Adrenal gland (tissue), 5 donors: Measurements from ENCODE around the gene ABCG1.

ENCODE experiments used
- CTCF ChIP-seq, 6 experiments: fragments of 450-650 bp in 4 of 6; fragments of 200-600 bp in 2 of 6; sonication (generic) in 1 of 6; IDR thresholded peaks; 1 replicate in 5 of 6; 2 replicates in 1 of 6; pipeline versions ENCODE4 v1.5.1 to v1.8.0; 2016 to 2021; ENCODE audit warnings: antibody characterized with exemption in 6 of 6, mild to moderate bottlenecking in 2 of 6, moderate library complexity in 1 of 6
- POLR2A ChIP-seq, 2 donors: fragments of 450-650 bp; IDR thresholded peaks; one replicate each; pipeline ENCODE4 v1.6.1; 2017; ENCODE audit warnings: antibody characterized with exemption in 2 of 2, mild to moderate bottlenecking in 2 of 2, moderate library complexity in 1 of 2
- donor health status: DM: no; HTN: no; CAD: no.

DNA sequence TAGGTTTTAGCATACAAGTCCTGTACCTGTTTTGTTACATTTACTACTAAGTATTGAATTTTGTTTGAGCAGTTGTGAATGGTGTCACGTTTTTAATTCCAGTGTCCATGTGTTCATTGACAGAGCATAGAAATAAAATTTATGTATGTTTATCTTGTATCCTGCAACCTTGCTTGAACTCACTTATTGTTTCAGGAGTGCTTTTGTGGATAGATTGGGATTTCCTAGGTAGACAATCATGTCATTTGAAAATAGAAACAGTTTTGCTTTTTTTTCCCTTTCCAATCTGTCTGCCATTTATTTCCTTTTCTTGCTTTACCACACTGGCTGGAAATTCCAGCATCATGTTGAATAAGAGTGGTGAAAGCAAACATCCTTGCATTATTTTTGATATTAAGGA, 15.0 kb upstream of the ABCG1 start:
- TF ChIP-seq POLR2A (IDR thresholded peaks at IDR 0.05) (no peak), CTCF (IDR thresholded peaks at IDR 0.05) (no peak)
